DMS153 (cell line): Measurements from ENCODE around the gene SECISBP2L.

Source experiments
- DNase-seq: peaks from one replicate; lab custom pipeline; 2025; lab: John Stamatoyannopoulos, UW

Gene SECISBP2L

GRCh38 chr15:48966595-48967301 is 79.5 kb downstream of the SECISBP2L start:
- DNase-seq, result no peak

DNA sequence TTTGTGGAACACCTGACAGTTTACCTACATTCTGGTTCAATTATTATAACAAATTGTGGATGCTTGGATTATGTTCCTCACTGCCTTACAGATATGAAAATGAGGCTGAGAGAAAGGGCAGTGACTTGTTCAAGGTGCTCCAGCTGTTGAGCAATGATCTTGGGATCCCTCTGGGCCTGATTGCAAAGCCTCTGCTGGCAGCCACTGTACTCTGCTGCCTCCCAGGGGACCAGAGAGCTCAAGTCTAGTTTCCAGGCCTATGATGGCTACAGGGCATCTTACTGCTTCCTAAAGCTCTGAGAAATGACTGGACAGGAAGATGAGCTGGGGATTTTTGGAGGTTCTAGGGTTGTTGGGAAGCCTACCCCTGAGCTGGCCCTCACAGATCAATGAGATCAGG is 80.3 kb downstream of the SECISBP2L start:
- DNase-seq, result no peak

- no peak for DNase-seq
Observed at GRCh38 chr15:48964898-48965297, 81.3 kb downstream of the SECISBP2L start.

DNA sequence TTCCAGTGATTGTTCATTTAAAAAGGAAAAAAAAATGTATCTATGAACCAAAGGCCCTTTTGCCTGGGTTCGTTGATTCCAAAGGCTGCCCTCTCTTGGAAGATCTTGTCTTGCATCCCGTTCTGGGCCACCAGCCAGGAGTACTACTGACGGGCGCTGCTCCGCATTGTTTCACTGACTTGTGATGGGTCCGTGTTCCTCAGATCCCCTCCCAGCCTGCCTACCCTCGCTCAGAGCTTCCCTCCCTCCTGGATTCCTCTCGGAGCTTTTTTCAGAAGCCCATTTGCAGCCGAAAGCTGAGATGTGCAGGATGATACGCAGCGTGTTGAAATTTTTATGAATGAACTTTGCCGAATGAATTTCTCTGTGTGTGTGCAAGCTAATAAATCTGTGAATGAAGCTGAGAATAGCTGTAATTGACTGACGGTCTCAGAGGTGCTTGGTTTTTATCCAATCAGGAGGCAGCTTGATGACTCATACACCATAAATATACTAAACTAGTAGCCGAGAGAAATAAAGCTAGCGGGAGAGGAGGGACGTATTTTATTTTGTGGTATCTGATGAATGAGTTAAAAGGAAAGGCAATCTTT is 82.6 kb downstream of the SECISBP2L start, which contains the start of gene SHC4:
Gene SHC4 (minus strand): TSS at position 396 of the 590 bp plus-strand sequence. CDS start 904 bp downstream, outside the sequence.
- no peak for DNase-seq

- no peak for DNase-seq
Observed at GRCh38 chr15:48962662-48963523, 83.4 kb downstream of the SECISBP2L start.

DNA sequence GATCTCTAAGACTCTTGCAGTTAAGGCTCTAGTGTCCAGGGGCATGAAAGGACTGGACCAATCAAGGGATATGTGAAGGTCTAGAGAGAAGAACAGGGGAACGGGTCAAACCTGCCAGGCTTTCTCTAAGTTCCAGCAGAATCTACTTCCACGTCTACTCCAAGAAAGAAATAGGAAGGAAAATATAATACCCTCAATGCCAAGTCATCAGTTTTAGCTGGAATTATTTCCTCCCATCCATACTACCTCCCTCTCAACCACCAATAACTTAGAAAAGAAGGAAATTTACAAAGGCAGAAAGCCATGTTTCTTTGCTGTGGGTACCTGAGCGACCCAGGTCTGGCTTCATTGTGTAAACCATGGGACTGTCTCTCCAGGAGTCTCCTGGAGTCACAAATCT is 90.3 kb downstream of the SECISBP2L start:
- DNase-seq, result no peak

DNA sequence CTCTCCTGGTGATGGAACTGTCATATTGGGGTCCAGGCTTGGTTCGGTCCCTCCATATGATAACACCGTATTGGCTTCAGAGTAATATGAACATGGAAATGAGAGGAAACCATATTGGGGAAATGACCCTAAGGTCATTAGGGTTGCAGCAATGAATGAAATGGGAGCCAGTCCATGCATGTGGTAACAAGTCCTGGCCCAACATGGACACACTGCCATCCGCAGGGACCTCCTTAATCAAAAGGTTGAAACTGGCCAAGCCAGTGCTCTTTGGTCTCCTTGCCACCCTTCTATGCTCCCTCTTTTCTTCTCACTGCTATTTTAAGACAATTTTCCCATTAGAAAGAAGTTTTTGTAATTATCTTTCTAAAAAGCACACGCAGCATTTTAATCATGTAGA is 90.9 kb downstream of the SECISBP2L start:
- DNase-seq, result no peak

DNA sequence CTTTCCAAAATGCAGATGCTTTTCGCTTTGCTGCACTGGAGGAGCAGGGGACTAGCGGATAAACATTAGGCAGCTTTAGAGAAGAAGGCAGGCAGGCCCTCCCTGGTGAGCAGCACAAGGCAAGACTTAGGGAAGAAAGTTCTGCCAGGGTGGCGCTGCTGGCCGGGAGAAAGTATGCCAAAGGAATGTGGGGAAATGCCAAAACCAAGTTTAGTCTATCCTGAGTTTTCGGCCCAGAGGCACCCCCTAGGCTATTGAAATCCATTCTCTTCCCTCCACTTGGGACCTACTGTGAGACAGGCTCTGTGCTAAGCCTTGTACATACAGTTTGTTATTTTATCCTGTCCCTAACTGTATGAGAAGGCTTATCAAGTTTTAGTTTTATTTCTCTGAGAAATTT is 91.7 kb downstream of the SECISBP2L start:
- DNase-seq, result no peak

- DNase-seq, result no peak
Observed at GRCh38 chr15:48946840-48947187, 99.4 kb downstream of the SECISBP2L start.

- DNase-seq, result no peak
Observed at GRCh38 chr15:48946074-48946839, 100.0 kb downstream of the SECISBP2L start.

DNA sequence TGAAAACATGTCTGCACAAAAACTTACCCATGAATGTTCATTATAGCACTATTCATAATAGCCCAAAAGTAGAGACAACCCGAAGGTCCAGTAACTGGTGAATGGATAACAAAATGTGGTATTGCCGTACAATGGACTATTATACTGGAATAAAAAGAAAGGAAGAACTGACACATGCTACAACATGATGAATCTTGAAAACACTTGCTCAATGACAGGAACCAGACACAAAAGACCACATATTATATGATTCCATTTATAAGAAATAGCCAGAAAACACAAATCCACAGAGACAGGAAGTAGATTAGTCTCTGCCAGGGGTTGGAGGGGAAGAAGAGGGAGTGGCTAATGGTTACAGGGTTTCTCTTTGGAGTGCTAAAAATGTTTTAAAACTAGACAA is 100.9 kb downstream of the SECISBP2L start:
- no peak for DNase-seq

DNA sequence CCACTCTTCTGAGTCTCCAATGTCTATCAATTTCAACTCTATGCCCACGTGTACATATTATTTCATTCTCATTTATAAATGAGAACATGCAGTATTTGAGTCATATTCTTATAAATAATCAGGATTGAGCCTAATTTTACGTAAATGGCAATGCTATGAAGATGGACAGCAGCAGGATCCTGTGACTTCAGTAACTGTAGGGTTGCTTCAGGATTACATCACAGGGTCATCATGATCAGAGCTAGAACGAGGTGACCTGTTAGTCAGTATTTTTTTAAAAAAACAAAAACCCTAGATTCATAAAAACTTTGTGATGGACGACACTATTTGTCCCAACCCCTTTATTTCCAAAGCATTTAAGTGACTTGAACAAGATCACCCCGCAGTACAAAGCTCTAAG is 104.3 kb downstream of the SECISBP2L start:
- no peak for DNase-seq

DNA sequence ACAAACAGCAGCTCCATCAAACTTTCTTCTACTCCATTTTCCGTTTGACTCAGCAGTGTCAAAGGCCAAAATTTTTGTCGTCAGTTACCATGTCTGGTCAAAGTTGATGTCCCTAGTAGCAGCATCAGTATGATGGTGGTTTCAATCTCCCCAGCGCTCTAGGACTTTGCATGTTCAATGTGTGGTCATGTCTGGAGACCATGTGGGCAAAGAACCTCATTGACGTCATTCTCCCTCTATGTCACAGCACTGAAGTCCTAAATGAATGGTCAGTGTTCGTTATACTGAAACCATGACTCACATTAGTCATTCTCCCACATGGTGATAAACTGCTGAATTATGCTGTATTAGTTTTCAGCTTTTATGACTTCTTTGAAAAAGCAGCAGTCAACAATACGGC is 105.7 kb downstream of the SECISBP2L start:
- no peak for DNase-seq

DNA sequence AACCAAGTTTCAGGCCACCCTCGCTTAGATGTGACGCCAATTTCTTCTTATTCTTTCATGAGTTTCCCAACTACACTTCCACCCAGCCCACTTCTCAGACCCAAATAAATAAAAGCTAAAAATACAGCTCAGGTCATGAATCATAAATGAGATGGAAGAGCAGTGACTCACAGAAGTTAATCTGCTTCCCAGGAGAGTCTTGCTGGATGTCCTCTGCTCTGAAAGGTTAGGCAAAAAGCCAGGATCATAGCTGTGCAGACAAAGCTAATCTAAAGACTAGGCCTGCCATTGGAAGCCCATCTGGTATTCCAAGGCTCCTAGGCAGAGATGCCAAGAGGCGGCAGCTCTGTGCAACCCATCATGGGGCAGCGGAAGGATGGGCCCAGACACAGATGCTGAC is 106.6 kb downstream of the SECISBP2L start:
- DNase-seq, result no peak
